Muscle of leg (tissue), 11 donors: Measurements from ENCODE around the gene PPM1G. TPM values are rescaled to one million over a fixed set of nuclear protein-coding genes. Genes with fewer than 3 reads are reported as not detected.

Source experiments
- DNase-seq: peaks from one replicate; pipeline ENCODE4 v3.0.0; 2013
- H3K27ac ChIP-seq: one replicate; pipeline ENCODE4 v1.5.1; 2013; ENCODE audit warnings: mild to moderate bottlenecking, low read length, control low read depth
- H3K27me3 ChIP-seq: one replicate; pipeline ENCODE4 v1.6.1; 2013; ENCODE audit warnings: low read length; ENCODE audit not compliant: control insufficient read depth, insufficient read depth
- H3K36me3 ChIP-seq: one replicate; pipeline ENCODE4 v1.6.1; 2013; ENCODE audit warnings: low read length; ENCODE audit not compliant: control insufficient read depth, insufficient read depth
- H3K4me1 ChIP-seq: one replicate; pipeline ENCODE4 v1.6.1; 2013; ENCODE audit warnings: low read length; ENCODE audit not compliant: control insufficient read depth, insufficient read depth
- H3K4me3 ChIP-seq: one replicate; pipeline ENCODE4 v1.5.1; 2013; ENCODE audit warnings: low read length, control low read depth
- H3K9me3 ChIP-seq: replicated peaks from 2 replicates; pipeline ENCODE4 v1.6.1; 2013; ENCODE audit warnings: low read depth, low read length; ENCODE audit not compliant: control insufficient read depth
- WGBS: methylation state at CpG from one replicate; pipeline ENCODE4 v1.1.5; 2013; ENCODE audit warnings: missing lambda C conversion rate; ENCODE audit not compliant: insufficient coverage; 5-methylcytosine and 5-hydroxymethylcytosine counted together
- polyA plus RNA-seq, 8 donors: library from polyadenylated mRNA; unstranded; fragments of 120-200 nt; gene quantifications; one replicate each; pipeline versions ENCODE4 v1.2.1 to v1.2.3, GENCODE V29; 2013; ENCODE audit warnings: inconsistent platforms in 1 of 8, low replicate concordance in 1 of 8; ENCODE audit not compliant: insufficient read length in 8 of 8, insufficient read depth in 1 of 8
- total RNA-seq: library from RNA; stranded (reverse); fragments of 120-200 nt; gene quantifications from one replicate; pipeline ENCODE4 v1.2.4, GENCODE V29; 2013

PPM1G gene
- total and polyA plus RNA-seq, 9 donors = 39.0 to 70.1 (median 60.0) TPM

DNA sequence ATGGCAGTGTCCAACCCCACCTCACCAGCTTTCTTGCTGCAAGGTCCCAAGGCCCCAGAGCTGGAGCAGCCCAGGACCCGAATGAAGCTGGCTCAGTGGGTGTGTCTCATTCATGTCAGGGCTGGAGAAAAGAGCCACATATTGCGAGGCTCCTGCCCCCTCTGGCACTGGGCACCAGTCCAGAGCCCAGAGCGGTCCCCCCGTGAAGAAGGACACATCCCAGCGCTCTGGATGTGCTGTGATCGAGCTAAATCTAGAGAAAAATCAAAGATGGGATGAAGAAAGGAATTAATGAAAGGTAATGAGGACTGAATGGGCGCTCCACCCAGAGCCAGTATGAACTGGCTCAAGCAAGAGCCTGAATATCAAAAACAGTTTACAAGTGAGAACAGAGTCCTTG is 73.2 kb downstream of the PPM1G start:
- no peaks in the 10 kb centered on the region for H3K9me3 ChIP-seq
- H3K4me3 ChIP-seq = no peak overlapping the region
- no peak for DNase-seq
- WGBS = 100% methylated on average over 5 of the region's 7 CpGs
- peaks cover 74% of the 10 kb centered on the region for H3K36me3 ChIP-seq
- H3K27ac ChIP-seq = no peak overlapping the region
- H3K4me1 ChIP-seq = no peaks in the 10 kb centered on the region
- H3K27me3 ChIP-seq = no peaks in the 10 kb centered on the region

DNA sequence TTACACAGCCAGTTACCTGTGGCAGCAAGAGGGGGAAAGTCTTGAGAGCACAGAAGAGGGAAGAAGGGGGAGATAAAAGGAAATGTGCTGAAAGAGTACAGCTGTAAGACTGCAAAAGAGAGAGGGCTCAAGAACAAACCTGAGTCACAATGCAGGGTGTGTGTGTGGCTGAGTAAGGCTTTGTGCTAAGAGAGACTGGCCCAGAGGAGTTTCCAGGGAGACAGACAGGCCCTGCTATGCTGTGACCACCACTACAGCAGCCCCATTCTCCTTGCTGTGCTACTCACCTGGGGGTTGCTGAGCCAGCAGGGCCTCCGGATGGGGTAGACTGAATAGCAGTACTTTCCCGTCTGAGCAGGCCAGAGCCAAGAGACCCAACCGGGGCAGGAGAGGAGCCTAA is 74.1 kb downstream of the PPM1G start:
- Histone ChIP-seq H3K4me3 (no peak overlapping the region), H3K4me1 (no peaks in the 10 kb centered on the region), H3K36me3 (peaks cover 70% of the 10 kb centered on the region), H3K27ac (no peak overlapping the region), H3K27me3 (no peaks in the 10 kb centered on the region), H3K9me3 (no peaks in the 10 kb centered on the region)
- no CpG with 5 or more reads among the region's 3 CpGs for WGBS
- DNase-seq = no peak

Other genes with a start within 250 kb of the PPM1G start
- gene ATRAID, start 197.6 kb downstream of the PPM1G start, total RNA-seq = 121 TPM
- gene ATRAID, start 197.6 kb downstream of the PPM1G start, polyA plus RNA-seq = 100 to 1,000 TPM in 1 of 8 donors, 10 to 100 TPM in 7; 84.5 to 114 (median 93.0) TPM
- 11.4 TPM for gene SLC5A6, start 197.3 kb downstream of the PPM1G start, total RNA-seq
- 10 to 100 TPM; 16.8 to 25.5 (median 19.8) TPM for gene SLC5A6, start 197.3 kb downstream of the PPM1G start, polyA plus RNA-seq
- 16.9 TPM for gene CAD, start 192.2 kb downstream of the PPM1G start, total RNA-seq
- 10 to 100 TPM; 25.9 to 40.7 (median 33.1) TPM for gene CAD, start 192.2 kb downstream of the PPM1G start, polyA plus RNA-seq
- gene SLC30A3, start 146.5 kb downstream of the PPM1G start, total RNA-seq = 0.18 TPM
- gene SLC30A3, start 146.5 kb downstream of the PPM1G start, polyA plus RNA-seq = under 1 TPM; 0.22 to 0.99 (median 0.69) TPM
- not detected for gene DNAJC5G, start 134.2 kb downstream of the PPM1G start, total RNA-seq
- under 1 TPM in 3 of 8 donors, not detected in 5; 0.19 to 0.23 (median 0.19) TPM for gene DNAJC5G, start 134.2 kb downstream of the PPM1G start, polyA plus RNA-seq
- 56.0 TPM for gene TRIM54, start 127.2 kb downstream of the PPM1G start, total RNA-seq
- gene TRIM54, start 127.2 kb downstream of the PPM1G start, polyA plus RNA-seq = 100 to 1,000 TPM in 2 of 8 donors, 10 to 100 TPM in 6; 45.5 to 106 (median 78.4) TPM
- 1.1 TPM for gene UCN, start 101.1 kb downstream of the PPM1G start, total RNA-seq
- gene UCN, start 101.1 kb downstream of the PPM1G start, polyA plus RNA-seq = 1 to 10 TPM in 6 of 8 donors, under 1 TPM in 2; 0.76 to 2.4 (median 1.4) TPM
- gene MPV17, start 86.5 kb downstream of the PPM1G start, total RNA-seq = 45.7 TPM
- gene MPV17, start 86.5 kb downstream of the PPM1G start, polyA plus RNA-seq = 10 to 100 TPM; 39.0 to 58.3 (median 46.7) TPM
- 22.3 TPM for gene GTF3C2, start 52.8 kb downstream of the PPM1G start, total RNA-seq
- gene GTF3C2, start 52.8 kb downstream of the PPM1G start, polyA plus RNA-seq = 10 to 100 TPM; 28.7 to 38.7 (median 31.6) TPM
- 22.5 TPM for gene EIF2B4, start 39.3 kb downstream of the PPM1G start, total RNA-seq
- gene EIF2B4, start 39.3 kb downstream of the PPM1G start, polyA plus RNA-seq = 10 to 100 TPM; 28.4 to 37.7 (median 32.9) TPM
- gene SNX17, start 39.0 kb downstream of the PPM1G start, total RNA-seq = 71.2 TPM
- gene SNX17, start 39.0 kb downstream of the PPM1G start, polyA plus RNA-seq = 10 to 100 TPM; 71.6 to 87.1 (median 80.7) TPM
- 7.3 TPM for gene ZNF513, start 28.9 kb downstream of the PPM1G start, total RNA-seq
- gene ZNF513, start 28.9 kb downstream of the PPM1G start, polyA plus RNA-seq = 10 to 100 TPM; 11.5 to 19.0 (median 14.0) TPM
- 65.9 TPM for gene NRBP1, start 19.0 kb upstream of the PPM1G start, total RNA-seq
- gene NRBP1, start 19.0 kb upstream of the PPM1G start, polyA plus RNA-seq = 100 to 1,000 TPM; 109 to 135 (median 116) TPM
- gene KRTCAP3, start 32.8 kb upstream of the PPM1G start, total RNA-seq = 0.53 TPM
- gene KRTCAP3, start 32.8 kb upstream of the PPM1G start, polyA plus RNA-seq = 1 to 10 TPM in 7 of 8 donors, under 1 TPM in 1; 1.00 to 4.3 (median 2.4) TPM
- gene IFT172, start 80.2 kb upstream of the PPM1G start, total RNA-seq = 17.8 TPM
- 10 to 100 TPM; 14.4 to 29.3 (median 21.1) TPM for gene IFT172, start 80.2 kb upstream of the PPM1G start, polyA plus RNA-seq
- gene FNDC4, start 85.6 kb upstream of the PPM1G start, total RNA-seq = 11.0 TPM
- gene FNDC4, start 85.6 kb upstream of the PPM1G start, polyA plus RNA-seq = 10 to 100 TPM in 3 of 8 donors, 1 to 10 TPM in 5; 8.0 to 13.4 (median 9.5) TPM
- gene GCKR, start 87.2 kb upstream of the PPM1G start, total RNA-seq = not detected
- under 1 TPM in 7 of 8 donors, not detected in 1; 0.06 to 0.31 (median 0.15) TPM for gene GCKR, start 87.2 kb upstream of the PPM1G start, polyA plus RNA-seq
- gene ZNF512, start 173.5 kb upstream of the PPM1G start, total RNA-seq = 44.6 TPM
- gene ZNF512, start 173.5 kb upstream of the PPM1G start, polyA plus RNA-seq = 10 to 100 TPM; 37.1 to 46.4 (median 40.6) TPM
- gene CCDC121, start 219.4 kb upstream of the PPM1G start, total RNA-seq = 6.1 TPM
- 1 to 10 TPM; 5.5 to 7.0 (median 6.7) TPM for gene CCDC121, start 219.4 kb upstream of the PPM1G start, polyA plus RNA-seq
- gene GPN1, start 219.5 kb upstream of the PPM1G start, total RNA-seq = 26.3 TPM
- gene GPN1, start 219.5 kb upstream of the PPM1G start, polyA plus RNA-seq = 10 to 100 TPM; 29.3 to 37.2 (median 33.2) TPM